ENCODE measurements around the gene SMC3.
"Not testable (repeated sequence)": the region's sequence is repeated elsewhere in the genome, so short reads cannot be mapped to it uniquely, and the experiment has no call there.

Gene SMC3

DNA sequence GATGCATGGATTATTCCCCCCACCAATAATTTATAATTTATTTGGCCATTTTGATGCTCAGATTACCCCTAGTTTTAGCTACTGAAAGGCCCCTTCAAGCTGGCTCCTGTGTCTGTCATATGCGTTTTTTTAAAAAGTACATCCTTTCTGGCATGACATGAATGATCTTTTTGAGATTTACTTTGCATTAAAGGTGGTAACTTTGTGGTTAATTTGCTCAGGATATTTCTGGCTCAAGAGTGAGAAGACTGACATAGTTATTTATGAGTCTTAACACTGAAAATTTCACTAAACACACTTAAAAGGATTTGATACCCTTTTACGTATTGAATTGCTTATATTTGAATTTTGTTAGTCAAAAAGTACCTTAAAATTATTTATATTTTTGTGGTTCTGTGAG is 5.4 kb downstream of the SMC3 start:
- in situ Hi-C loops (cut with MboI; ENCODE audit: low sequenced_read_pairs): loop anchor here (25.0 kb wide), 1 partner anchor 261 kb away; the partner anchor contains the start of gene SMNDC1

DNA sequence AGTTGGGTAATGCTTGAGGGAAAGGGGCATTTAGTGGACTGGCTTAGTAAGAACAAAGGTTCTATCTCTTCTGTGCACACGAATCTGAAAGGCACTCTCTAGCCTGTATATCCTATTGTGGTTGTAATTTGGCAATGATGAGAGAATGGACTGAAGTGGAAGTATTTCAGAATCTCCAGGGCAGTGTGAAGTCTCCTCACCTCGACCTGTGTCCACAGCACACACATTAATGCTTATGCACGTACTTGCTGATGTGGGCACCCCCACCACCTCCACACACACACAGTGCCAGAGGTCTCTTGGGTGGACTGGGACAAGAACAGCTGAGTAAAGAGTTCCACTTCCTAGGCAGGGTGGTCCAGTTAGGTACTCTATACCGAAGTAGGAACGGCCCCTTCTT is 6.9 kb downstream of the SMC3 start:
- in situ Hi-C loops (cut with MboI; ENCODE audit: low sequenced_read_pairs): loop anchor here (25.0 kb wide), 1 partner anchor 262 kb away; the partner anchor contains the start of gene SMNDC1

DNA sequence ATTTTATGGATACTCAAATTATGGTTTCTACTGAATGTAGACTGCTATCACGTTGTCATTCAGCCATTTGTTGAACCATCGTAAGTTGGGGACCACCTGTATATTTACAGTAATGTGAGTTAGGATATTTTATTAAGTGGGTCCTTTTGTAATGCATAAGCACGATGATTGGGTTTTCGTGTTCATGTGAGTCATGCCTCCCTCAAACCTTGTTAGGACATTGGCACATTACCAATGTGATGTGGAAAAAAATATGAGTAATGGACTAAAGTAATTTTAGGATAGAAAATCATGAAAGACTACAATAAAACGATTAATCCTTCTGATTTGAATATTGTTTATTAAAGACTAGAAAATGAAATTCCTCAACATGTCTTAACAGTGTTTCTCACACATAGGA is 8.7 kb downstream of the SMC3 start:
- in situ Hi-C loops (cut with MboI; ENCODE audit: low sequenced_read_pairs): no loop called here

DNA sequence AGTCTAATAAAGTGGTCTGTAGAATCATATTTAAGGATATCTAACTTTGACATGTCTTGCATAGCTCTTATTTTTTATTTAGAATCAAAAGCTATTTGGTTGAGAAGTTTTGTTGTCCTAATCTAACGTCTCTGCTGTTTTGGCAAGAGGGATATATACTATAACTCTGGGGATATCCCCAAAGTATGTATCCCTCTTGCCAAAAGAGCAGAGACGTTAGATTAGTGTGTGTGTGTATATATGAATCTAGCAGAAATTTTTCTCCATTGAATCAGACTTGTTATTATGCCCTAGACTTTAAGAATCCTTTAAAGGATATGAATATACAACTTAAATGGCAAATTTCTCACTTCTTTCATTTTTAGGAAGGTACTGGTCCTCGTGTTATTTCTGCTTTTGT is 9.6 kb downstream of the SMC3 start:
- in situ Hi-C loops (cut with MboI; ENCODE audit: low sequenced_read_pairs): no loop called here

DNA sequence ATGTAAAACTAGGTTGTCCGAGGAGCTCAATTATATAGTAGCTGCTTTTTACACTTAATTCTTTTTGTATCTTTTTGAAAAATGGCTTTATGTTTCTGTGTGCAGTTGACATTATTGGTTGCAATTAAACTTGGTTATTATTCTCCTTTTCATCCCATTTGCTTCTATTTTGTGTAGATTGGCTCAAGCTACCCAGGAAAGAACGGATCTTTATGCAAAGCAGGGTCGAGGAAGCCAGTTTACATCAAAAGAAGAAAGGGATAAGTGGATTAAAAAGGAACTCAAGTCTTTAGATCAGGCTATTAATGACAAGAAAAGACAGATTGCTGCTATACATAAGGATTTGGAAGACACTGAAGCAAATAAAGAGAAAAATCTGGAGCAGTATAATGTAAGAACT is 16.5 kb downstream of the SMC3 start:
- in situ Hi-C loops (cut with MboI; ENCODE audit: low sequenced_read_pairs): no loop called here

DNA sequence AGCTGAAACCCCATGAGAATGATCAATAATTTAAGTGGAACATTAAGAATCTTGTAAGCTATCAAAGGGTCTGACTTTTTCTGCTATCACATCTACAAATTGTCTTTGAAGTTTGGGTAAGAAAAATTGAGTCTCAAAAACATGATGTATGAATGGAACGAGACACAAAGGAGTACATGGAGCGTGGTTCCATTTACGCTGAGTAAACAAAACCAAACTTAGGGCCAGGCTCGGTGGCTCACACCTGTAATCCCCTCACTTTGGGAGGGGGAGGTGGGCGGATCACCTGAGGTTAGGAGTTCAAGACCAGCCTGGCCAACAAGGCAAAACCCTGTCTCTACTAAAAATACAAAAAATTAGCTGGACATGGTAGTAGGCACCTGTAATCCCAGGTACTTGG is 24.3 kb downstream of the SMC3 start:
- in situ Hi-C loops (cut with MboI; ENCODE audit: low sequenced_read_pairs): no loop called here

DNA sequence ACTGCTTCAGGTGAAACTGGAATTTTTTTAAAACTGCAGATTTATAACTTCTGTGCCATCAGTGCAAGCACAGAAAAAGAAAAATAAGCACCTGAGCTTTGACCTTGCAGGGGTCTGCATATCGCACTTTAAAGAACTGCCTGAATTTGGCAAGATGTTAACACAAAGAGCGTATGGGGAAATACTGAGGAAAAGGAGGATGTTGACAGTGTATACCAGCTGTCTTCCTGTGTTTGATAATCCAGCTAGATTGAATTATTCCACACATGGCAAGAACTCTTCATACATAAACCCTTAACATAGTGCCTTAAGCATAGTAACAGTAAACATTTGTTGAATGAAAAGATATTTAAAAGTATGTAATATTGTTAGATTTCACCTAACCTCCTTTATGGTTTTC is 30.0 kb downstream of the SMC3 start:
- in situ Hi-C loops (cut with MboI; ENCODE audit: low sequenced_read_pairs): no loop called here

DNA sequence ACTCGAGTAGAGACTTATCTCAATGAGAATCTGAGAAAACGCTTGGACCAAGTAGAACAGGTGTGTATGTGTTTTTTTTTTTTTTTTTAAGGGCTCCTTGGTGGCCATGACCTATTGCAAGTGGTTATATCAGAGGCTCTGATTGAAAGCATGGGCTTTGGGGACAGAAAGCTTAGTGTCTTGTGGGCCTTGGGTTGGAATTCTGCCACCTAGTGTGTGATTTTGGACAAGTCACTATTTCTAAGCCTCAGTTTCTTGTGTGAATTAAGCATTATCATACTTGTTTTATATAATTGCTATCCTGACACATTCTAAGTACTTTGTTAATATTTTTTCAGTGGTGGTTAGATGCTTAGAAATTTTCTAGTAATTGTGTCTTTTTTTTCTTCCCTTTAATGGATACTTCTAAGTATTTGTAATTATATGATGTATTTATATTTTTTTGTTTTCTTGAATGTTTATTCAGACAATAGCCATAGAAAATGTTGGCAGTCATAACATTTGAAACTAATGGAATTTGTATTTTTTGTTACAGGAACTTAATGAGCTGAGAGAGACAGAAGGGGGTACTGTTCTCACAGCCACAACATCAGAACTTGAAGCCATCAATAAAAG is 33.1 kb downstream of the SMC3 start:
- in situ Hi-C loops (cut with MboI; ENCODE audit: low sequenced_read_pairs): no loop called here

DNA sequence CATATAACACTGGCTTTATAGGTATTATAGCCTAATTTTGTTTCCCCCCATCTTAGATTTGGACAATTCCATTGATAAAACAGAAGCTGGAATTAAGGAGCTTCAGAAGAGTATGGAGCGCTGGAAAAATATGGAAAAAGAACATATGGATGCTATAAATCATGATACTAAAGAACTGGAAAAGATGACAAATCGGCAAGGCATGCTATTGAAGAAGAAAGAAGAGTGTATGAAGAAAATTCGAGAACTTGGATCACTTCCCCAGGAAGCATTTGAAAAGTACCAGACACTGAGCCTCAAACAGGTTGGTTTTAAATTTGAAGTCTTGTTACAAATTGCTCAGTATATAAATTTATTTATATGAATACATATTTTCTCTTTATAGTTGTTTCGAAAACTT is 34.1 kb downstream of the SMC3 start:
- in situ Hi-C loops (cut with MboI; ENCODE audit: low sequenced_read_pairs): no loop called here

DNA sequence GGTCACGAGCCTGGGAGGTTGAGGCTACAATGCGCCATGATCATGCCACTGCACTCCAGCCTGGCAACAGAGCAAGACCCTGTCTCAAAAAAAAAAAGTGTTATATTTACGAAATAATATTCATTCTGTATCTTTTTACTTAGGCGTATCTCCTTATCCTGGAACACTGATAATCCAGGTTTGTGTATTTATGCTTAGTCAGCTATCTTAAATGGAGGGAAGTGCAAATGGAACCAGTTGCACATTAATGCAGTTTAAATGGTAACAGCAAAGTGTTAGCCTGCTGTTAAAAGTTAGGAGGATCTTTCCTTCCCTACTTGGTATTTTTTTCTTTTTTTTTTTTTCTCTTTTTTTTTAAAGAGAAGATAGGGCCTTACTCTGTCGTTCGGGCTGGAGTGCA is 40.6 kb downstream of the SMC3 start:
- in situ Hi-C loops (cut with MboI; ENCODE audit: low sequenced_read_pairs): no loop called here

DNA sequence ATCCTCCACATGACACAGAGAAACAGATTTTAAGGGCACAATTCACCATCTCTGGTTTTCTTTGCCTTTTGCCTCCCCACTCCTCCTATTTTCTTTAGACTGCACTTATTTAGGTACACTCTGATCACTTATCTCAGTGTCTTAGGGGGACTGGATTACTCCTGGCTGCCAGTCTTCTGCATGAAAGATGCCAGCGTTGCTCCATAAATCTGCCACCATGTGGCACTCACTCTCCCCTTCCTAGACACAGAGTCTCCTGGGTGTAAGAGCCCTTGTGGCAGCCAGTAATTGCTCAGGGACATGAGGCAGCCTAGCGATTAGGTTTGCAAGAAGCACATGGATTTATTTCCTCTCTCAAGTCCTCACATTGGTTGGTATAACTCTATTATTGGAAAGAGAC is 42.1 kb downstream of the SMC3 start:
- in situ Hi-C loops (cut with MboI; ENCODE audit: low sequenced_read_pairs): no loop called here

DNA sequence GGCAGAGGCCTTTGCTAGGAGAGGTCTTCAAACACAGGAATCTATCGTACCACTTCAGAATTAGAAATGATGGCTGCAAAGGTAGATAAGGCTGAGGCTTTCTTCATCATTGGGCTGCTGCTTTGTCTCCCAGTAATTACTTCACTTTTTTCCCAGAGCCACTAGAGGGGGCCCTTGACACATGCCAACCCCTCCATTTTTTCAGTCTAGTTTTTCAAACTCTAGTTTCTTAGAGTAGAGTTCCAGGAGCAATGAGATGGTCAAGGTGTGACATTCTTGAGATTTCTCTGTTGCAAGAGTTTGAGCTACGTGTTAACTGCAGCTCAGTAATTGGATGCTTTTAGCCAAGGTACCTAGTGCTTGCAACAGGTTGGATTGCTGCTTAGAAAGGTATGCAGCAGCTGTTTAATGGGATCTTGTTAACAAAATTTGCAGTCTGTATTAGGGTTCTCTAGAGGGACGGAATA is 42.8 kb downstream of the SMC3 start:
- in situ Hi-C loops (cut with MboI; ENCODE audit: low sequenced_read_pairs): no loop called here

DNA sequence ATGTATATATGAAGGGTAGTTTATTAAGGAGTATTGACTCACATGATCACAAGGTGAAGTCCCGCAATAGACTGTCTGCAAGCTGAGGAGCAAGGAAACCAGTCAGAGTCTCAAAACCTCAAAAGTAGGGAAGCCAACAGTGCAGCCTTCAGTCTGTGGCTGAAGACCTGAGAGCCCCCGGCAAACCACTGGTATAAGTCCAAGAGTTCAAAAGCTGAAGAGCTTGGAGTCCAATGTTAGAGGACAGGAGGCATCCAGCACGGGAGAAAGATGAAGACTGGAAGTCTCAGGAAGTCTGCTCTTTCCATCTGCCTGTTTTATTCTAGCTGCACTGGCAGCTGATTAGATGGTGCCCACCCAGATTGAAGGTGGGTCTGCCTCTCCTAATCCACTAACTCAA is 43.3 kb downstream of the SMC3 start:
- in situ Hi-C loops (cut with MboI; ENCODE audit: low sequenced_read_pairs): not testable (repeated sequence)

DNA sequence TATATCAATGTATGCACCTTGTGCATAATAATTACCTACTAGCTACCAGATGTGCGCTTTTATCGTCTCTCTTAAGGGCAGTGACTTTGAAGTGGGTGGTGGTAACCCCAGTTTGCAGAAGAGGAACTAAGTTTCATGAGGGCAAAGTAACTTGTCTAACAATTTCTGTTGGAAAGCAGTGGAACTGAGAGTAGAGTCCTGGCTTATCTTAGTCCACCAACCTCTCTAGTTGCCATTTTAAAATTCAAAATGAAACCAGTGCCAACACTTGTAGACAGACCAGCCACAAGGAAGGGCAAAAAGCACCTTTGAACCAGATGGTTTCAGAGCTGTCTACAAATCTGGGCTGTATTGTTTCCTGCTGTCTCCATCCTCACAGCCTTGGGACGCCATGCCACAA is 44.6 kb downstream of the SMC3 start:
- in situ Hi-C loops (cut with MboI; ENCODE audit: low sequenced_read_pairs): no loop called here

DNA sequence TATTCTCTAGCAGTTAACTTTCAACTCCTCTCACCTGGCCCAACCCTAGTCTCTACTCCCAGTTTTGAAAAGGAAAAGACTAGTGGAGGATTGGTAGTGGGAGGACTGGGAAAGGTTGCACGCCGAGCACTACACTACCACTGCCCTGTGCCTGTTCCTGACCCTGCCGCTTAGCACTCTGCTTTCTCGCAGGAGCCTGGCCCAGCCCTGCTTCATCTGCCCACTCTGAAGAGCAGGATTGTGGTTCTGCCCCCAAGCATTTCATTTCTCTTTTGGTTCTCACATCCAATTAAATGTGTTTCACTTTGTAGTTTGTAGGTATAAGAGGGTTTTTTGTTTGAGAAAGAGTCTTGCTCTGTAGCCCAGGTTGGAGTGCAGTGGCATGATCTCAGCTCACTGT is 45.1 kb downstream of the SMC3 start:
- in situ Hi-C loops (cut with MboI; ENCODE audit: low sequenced_read_pairs): no loop called here

DNA sequence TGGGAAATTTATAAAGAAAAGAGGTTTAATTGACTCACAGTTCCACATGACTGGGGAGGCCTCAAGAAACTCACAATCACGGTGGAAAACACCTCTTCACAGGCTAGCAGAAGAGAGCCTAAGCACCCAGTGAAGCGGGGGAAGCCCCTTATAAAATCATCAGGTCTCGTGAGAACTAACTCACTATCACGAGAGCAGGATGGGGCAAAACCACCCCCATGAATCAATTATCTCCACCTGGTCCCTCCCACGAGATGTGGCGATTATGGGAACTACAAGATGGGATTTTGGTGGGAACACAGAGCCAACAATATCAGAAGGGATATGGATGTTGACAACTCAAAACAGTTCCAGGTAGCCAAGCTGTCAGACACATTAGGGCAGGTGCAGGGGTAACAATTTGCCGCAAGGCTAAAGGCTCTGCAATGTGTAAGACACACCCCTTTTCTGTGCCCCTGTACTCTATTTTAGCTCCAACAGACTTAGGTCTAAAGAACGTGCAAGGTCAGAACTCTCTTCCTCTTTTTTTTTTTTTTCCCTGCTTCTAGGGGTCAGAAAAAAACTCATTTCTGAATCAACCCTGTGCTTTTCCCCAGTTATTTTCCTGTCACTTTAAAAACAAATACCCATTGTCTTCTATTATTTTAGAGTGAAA is 46.0 kb downstream of the SMC3 start:
- in situ Hi-C loops (cut with MboI; ENCODE audit: low sequenced_read_pairs): no loop called here

DNA sequence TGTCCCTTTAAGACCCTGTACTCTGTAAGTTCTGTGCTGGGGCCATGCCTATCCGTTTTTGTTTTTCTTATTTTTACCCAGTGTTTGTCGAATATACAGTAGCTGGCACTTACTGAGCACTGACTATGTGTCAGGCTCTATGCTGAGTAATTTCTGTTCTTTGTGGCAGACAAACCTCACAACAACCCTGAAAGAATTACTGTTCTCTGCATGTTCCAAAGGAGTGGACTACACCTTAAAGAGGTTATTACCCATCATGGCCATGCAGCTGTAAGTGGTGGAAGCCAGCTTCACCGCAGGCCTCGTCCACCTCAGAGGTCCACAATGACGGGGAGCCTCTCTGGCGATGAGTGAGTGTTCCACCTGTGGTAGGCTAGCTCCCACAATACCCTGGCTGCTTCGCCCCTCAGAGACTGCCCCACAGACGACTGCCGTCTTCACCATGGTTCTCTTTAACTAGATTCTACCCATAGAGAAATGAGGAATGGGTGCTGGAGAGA is 46.6 kb downstream of the SMC3 start:
- in situ Hi-C loops (cut with MboI; ENCODE audit: low sequenced_read_pairs): no loop called here

DNA sequence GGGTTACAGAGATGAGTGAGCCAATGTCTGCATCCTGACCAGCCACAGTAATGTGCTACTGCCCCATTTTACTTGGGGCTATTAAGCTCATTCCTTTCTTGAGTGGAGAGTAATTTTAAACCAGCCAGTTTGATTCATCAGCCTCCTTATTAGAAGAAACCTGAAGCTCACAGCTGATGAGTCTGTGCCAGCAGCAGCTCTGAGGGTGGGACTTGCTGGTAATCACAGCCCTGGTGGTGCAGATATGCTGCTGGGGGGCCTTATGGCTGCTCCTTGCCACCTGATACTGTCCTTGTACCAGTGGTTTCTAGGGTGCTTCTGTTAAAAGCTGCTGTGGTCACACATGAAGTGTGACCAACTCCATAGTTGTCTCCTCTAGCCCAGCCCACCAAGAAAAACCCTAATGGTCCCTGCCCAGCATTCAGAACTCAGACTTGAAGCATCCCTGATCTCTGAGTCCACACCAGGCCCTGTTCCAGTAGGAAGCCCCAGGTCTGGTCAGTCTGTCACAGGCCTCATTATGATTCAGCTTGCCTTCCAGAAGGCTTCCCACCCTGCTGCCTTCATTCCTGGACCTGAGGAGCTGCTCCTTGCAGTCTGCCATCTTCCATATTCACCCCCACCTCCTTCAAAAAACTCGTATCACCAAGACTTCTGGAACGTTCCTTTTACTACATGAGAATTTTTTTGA is 47.7 kb downstream of the SMC3 start:
- in situ Hi-C loops (cut with MboI; ENCODE audit: low sequenced_read_pairs): no loop called here

DNA sequence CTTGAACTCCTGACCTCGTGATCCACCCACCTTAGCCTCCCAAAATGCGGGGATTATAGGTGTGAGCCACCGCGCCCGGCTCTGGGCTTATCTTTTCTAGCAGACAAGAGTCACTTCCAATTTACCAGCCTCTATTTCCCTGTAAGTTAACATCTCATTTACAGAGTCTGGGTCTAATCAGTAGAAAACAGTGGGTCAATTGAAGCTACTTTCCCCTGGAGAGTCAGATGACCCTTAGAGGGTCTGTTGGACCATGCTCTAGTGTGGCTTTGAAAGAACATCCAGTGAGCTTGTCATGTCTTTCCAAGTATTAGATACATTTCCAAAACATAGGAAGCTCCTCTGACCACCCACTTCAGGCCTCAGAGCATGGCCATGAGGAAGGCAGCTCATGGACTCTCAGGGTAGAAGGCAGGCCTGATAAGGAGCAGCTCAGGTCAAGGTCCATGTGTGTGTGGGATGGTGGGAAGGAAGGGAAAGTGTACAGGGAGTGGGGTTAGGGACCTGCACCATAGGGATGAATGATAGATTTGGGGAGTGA is 49.1 kb downstream of the SMC3 start:
- in situ Hi-C loops (cut with MboI; ENCODE audit: low sequenced_read_pairs): no loop called here

DNA sequence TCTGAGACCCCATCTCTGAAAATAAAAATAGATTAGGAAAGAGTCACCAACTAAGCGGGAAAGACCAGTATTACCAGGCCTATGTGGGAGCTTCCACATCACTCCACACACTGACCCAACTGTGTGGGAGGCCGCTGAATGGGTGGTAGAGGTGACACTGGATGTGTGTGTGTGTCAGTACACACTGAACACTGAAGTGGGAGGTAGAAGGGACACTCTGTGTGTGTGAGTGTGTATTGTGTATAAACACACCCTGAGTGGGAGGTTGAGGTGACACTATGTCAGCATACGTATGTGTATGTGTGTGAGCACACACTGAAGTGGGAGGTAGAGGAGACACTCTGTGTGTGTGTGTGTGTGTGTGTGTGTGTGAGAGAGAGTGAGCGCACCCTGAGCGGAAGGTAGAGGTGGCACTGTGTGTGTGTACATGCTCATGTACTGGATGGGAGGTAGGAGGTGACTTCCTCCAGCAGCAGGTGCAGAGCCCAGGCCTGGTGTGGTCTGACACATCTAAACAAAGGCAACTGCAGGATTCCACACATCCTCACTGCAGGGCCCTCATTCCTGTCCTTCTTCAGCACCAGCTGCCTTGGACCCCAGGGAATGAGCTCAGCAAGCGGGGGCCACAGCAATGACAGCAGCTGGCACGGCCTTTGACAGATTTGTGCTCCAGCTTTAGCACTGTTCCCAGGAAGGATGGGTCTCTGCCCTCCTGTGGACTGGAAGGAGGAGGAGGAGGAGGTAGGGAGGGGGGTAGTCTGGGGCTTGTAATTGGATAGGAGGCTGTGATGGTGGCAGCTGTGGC is 50.1 kb downstream of the SMC3 start:
- in situ Hi-C loops (cut with MboI; ENCODE audit: low sequenced_read_pairs): no loop called here

DNA sequence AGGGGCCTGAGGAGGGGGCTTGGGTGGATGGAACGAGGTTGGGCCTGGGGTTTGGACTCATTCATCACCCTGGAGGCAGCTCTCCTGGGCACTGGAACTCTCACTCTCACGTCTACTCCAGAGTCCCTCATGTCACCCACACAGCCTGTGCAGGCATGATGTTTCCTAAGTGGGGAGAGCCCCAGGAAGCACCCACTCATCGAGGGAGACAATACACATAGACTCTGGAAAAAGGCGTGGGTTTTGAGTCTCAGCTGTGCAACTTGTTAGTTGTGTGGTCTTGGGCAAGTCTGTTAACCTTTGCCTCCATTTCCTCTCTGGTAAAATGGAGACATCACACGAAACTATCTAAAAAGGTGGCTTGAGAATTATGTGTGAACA is 50.7 kb downstream of the SMC3 start:
- in situ Hi-C loops (cut with MboI; ENCODE audit: low sequenced_read_pairs): no loop called here

Data from hTERT RPE-1 (cell line).